Common myeloid progenitor, CD34-positive (primary cell): Measurements from ENCODE around the gene ADAMTSL1.

Source experiments
- CTCF ChIA-PET: fragments of 350-600 bp; sonication (Branson Sonifier 250); formaldehyde crosslinking; loops from one replicate; lab custom pipeline; 2021; ENCODE audit warnings: antibody characterized with exemption; lab: Charles Lee
- POLR2A ChIA-PET: fragments of 350-600 bp; sonication (Branson Sonifier 250); formaldehyde crosslinking; loops from one replicate; lab custom pipeline; 2021; ENCODE audit warnings: antibody characterized with exemption; lab: Charles Lee
- DNase-seq, 3 donors: peaks; one replicate each; pipeline versions ENCODE4 v3.0.0 to v3.0.0-alpha.2; 2013
- H3K27ac ChIP-seq, 2 experiments: 1 replicate in 1 of 2; 2 replicates in 1 of 2; pipeline ENCODE4 v1.7.0; 2013; ENCODE audit warnings: inconsistent platforms in 2 of 2, low read length in 2 of 2, mild to moderate bottlenecking in 2 of 2, low read depth in 1 of 2, moderate library complexity in 1 of 2; ENCODE audit not compliant: severe bottlenecking in 2 of 2, insufficient read depth in 1 of 2, poor library complexity in 1 of 2
- H3K27me3 ChIP-seq, 5 experiments: replicated peaks in 2 of 5; 1 replicate in 3 of 5; 2 replicates in 2 of 5; pipeline versions ENCODE4 v1.6.1 to v1.7.0; 2013; ENCODE audit warnings: low read length in 4 of 5, mild to moderate bottlenecking in 2 of 5, moderate library complexity in 2 of 5, inconsistent platforms in 1 of 5; ENCODE audit not compliant: insufficient read depth in 5 of 5, control insufficient read depth in 4 of 5
- H3K36me3 ChIP-seq, 4 experiments: 1 replicate in 2 of 4; 2 replicates in 2 of 4; pipeline versions ENCODE4 v1.6.1 to v1.7.0; 2013; ENCODE audit warnings: low read length in 3 of 4, control low read depth in 1 of 4, mild to moderate bottlenecking in 1 of 4; ENCODE audit not compliant: control insufficient read depth in 4 of 4, insufficient read depth in 4 of 4
- H3K4me1 ChIP-seq, 4 experiments: 1 replicate in 3 of 4; 2 replicates in 1 of 4; pipeline versions ENCODE4 v1.6.1 to v1.7.1; 2013; ENCODE audit warnings: low read length in 3 of 4, mild to moderate bottlenecking in 3 of 4, control low read depth in 1 of 4, inconsistent platforms in 1 of 4, moderate library complexity in 1 of 4; ENCODE audit not compliant: control insufficient read depth in 4 of 4, insufficient read depth in 4 of 4; ENCODE audit errors: control extremely low read depth in 1 of 4
- H3K4me3 ChIP-seq, 7 experiments: 1 replicate in 4 of 7; 2 replicates in 3 of 7; pipeline versions ENCODE4 v1.5.1 to v1.7.0; 2013; ENCODE audit warnings: mild to moderate bottlenecking in 7 of 7, low read length in 6 of 7, moderate library complexity in 6 of 7, inconsistent platforms in 2 of 7, low read depth in 2 of 7, control low read depth in 1 of 7; ENCODE audit not compliant: insufficient read depth in 4 of 7, control insufficient read depth in 1 of 7; ENCODE audit errors: extremely low read depth in 1 of 7
- H3K9me3 ChIP-seq, 5 experiments: 1 replicate in 4 of 5; 2 replicates in 1 of 5; pipeline versions ENCODE4 v1.6.1 to v1.7.1; 2013; ENCODE audit warnings: low read length in 4 of 5, mild to moderate bottlenecking in 2 of 5, inconsistent platforms in 1 of 5, low read depth in 1 of 5, moderate library complexity in 1 of 5; ENCODE audit not compliant: control insufficient read depth in 4 of 5, insufficient read depth in 2 of 5; ENCODE audit errors: control extremely low read depth in 1 of 5
- WGBS: methylation state at CpG from one replicate; pipeline ENCODE4 v1.1.5; 2013; ENCODE audit not compliant: insufficient coverage; 5-methylcytosine and 5-hydroxymethylcytosine counted together

ADAMTSL1 gene

GRCh38 chr9:18799428-18799827 lies 325.5 kb downstream of the ADAMTSL1 start:
- no peaks in the 10 kb centered on the region for H3K4me1 ChIP-seq
- H3K27ac ChIP-seq, result no peak overlapping the region
- ChIA-PET CTCF (no interaction called here), POLR2A (no interaction called here)
- H3K27me3 ChIP-seq, result peaks cover 0 to 1% (median 0%) of the 10 kb centered on the region in 5 experiments
- no peak overlapping the region for H3K4me3 ChIP-seq
- no peaks in the 10 kb centered on the region for H3K9me3 ChIP-seq
- no peak for DNase-seq
- H3K36me3 ChIP-seq, result no peaks in the 10 kb centered on the region
- 100% methylated on average over 2 of the region's 2 CpGs for WGBS

GRCh38 chr9:18800579-18800978 lies 326.6 kb downstream of the ADAMTSL1 start:
- H3K9me3 ChIP-seq, result no peaks in the 10 kb centered on the region
- no peak overlapping the region for H3K27ac ChIP-seq
- H3K36me3 ChIP-seq, result no peaks in the 10 kb centered on the region
- no peak for DNase-seq
- H3K4me3 ChIP-seq, result no peak overlapping the region
- no CpG with 5 or more reads among the region's 4 CpGs for WGBS
- peaks cover 0 to 1% (median 0%) of the 10 kb centered on the region in 5 experiments for H3K27me3 ChIP-seq
- ChIA-PET CTCF (no interaction called here), POLR2A (no interaction called here)
- no peaks in the 10 kb centered on the region for H3K4me1 ChIP-seq

GRCh38 chr9:18805386-18805785 lies 331.4 kb downstream of the ADAMTSL1 start:
- Histone ChIP-seq H3K9me3 (no peaks in the 10 kb centered on the region), H3K4me3 (no peak overlapping the region), H3K4me1 (no peaks in the 10 kb centered on the region), H3K27ac (no peak overlapping the region), H3K27me3 (peaks cover 0 to 1% (median 0%) of the 10 kb centered on the region in 5 experiments), H3K36me3 (no peaks in the 10 kb centered on the region)
- POLR2A ChIA-PET, result no interaction called here
- DNase-seq, result no peak
- 98% methylated on average over 4 of the region's 5 CpGs for WGBS
- CTCF ChIA-PET, result no interaction called here

GRCh38 chr9:18806232-18807080 lies 332.5 kb downstream of the ADAMTSL1 start:
- DNase-seq, result no peak
- POLR2A ChIA-PET, result no interaction called here
- no peak overlapping the region for H3K4me3 ChIP-seq

DNA sequence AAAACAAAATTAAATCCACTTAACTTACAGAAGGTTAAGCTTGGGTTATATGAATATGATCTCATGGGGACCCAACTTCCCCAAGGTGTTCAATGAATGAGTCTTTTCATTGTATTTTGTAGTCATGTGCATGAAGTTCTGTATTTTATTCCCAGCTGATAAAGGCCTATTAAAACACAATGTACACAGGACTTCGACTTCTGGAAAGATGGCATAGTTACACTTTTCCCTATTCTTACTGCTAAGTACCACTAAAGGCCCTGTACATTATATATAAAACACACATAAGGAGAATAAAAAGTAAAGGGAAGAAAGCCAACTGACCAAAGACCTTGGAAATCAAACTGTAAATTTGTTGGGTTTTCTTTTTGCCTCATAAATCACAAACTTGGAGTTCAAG lies 336.6 kb downstream of the ADAMTSL1 start:
- Histone ChIP-seq H3K36me3 (no peaks in the 10 kb centered on the region), H3K27me3 (no peaks in the 10 kb centered on the region), H3K4me3 (no peak overlapping the region), H3K4me1 (no peaks in the 10 kb centered on the region), H3K27ac (no peak overlapping the region), H3K9me3 (no peaks in the 10 kb centered on the region)
- POLR2A ChIA-PET, result no interaction called here
- DNase-seq, result no peak
- no CpG with 5 or more reads among the region's 1 CpG for WGBS
- CTCF ChIA-PET, result interaction anchor here (1.4 kb wide), 1 partner anchor 9 kb away, joined by 5 read pairs; no protein-coding TSS in a partner anchor

More at GRCh38 chr9:18806232-18807080, 332.5 kb downstream of the ADAMTSL1 start:
- 87% methylated on average over 6 of the region's 6 CpGs for WGBS
- Histone ChIP-seq H3K9me3 (no peaks in the 10 kb centered on the region), H3K4me1 (no peaks in the 10 kb centered on the region), H3K27ac (no peak overlapping the region), H3K36me3 (no peaks in the 10 kb centered on the region), H3K27me3 (peaks cover 0 to 1% (median 0%) of the 10 kb centered on the region in 5 experiments)
- CTCF ChIA-PET, result no interaction called here

GRCh38 chr9:18811171-18811570 lies 337.2 kb downstream of the ADAMTSL1 start:
- Histone ChIP-seq H3K27me3 (no peaks in the 10 kb centered on the region), H3K4me3 (no peak overlapping the region), H3K27ac (no peak overlapping the region), H3K36me3 (no peaks in the 10 kb centered on the region), H3K9me3 (no peaks in the 10 kb centered on the region), H3K4me1 (no peaks in the 10 kb centered on the region)
- DNase-seq, result no peak
- ChIA-PET CTCF (interaction anchor here (1.4 kb wide), 1 partner anchor 8 kb away, joined by 5 read pairs; no protein-coding TSS in a partner anchor), POLR2A (no interaction called here)
- no CpG with 5 or more reads among the region's 2 CpGs for WGBS

- no peaks in the 10 kb centered on the region for H3K36me3 ChIP-seq
- no peak overlapping the region for H3K4me3 ChIP-seq
- POLR2A ChIA-PET, result no interaction called here
- no peaks in the 10 kb centered on the region for H3K9me3 ChIP-seq
- no peak for DNase-seq
- no peaks in the 10 kb centered on the region for H3K4me1 ChIP-seq
- H3K27ac ChIP-seq, result no peak overlapping the region
- WGBS, result 91% methylated on average over 3 of the region's 3 CpGs
- peaks cover 0 to 1% (median 0%) of the 10 kb centered on the region in 5 experiments for H3K27me3 ChIP-seq
- CTCF ChIA-PET, result interaction anchor here (1.1 kb wide), 1 partner anchor 9 kb away, joined by 5 read pairs; no protein-coding TSS in a partner anchor
Observed at GRCh38 chr9:18819418-18819817, 345.5 kb downstream of the ADAMTSL1 start.
